ENCODE results near the gene NATD1.

Gene NATD1

GRCh38 chr17:21209511-21210175 is 43.6 kb downstream of the NATD1 start:
- DNase-seq (ENCODE audit: low read depth) = no peak
- no peak overlapping the region for H3K4me3 ChIP-seq (ENCODE audit: low read length)
- TF ChIP-seq CTCF (IDR thresholded peaks at IDR 0.05; ENCODE audit: insufficient read depth, low read depth, low read length, missing control alignments) = no peak

DNA sequence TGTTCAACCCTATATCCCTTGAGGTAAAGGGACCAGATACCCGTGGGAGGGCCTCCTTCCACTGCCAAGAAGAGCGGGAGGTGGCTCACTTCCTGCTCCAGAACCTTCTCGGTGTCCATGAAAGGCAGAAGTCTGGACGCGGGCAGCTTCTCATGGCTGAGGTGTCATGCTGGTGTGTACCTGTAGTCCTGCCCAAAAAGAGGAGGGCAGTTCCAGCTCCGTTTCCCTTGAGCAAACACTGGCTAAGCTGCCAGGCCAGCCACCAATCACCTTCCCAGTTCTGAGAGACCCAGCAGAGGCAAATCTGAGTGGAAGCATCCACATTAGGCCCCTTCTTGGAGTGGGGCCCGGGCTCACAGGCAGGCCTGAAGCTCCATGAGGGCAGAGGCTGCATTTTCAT is 44.9 kb downstream of the NATD1 start:
- no peak for DNase-seq (ENCODE audit: low read depth)
- no peak for TF ChIP-seq CTCF (IDR thresholded peaks at IDR 0.05; ENCODE audit: insufficient read depth, low read depth, low read length, missing control alignments)
- H3K4me3 ChIP-seq (ENCODE audit: low read length) = no peak overlapping the region

GRCh38 chr17:21204935-21205334 is 48.3 kb downstream of the NATD1 start:
- H3K4me3 ChIP-seq (ENCODE audit: low read length) = no peak overlapping the region
- no peak for TF ChIP-seq CTCF (IDR thresholded peaks at IDR 0.05; ENCODE audit: insufficient read depth, low read depth, low read length, missing control alignments)
- DNase-seq (ENCODE audit: low read depth) = no peak

GRCh38 chr17:21202512-21202911 is 50.7 kb downstream of the NATD1 start:
- no peak overlapping the region for H3K4me3 ChIP-seq (ENCODE audit: low read length)
- no peak for DNase-seq (ENCODE audit: low read depth)
- no peak for TF ChIP-seq CTCF (IDR thresholded peaks at IDR 0.05; ENCODE audit: insufficient read depth, low read depth, low read length, missing control alignments)

- TF ChIP-seq CTCF (IDR thresholded peaks at IDR 0.05; ENCODE audit: insufficient read depth, low read depth, low read length, missing control alignments) = no peak
- no peak for DNase-seq (ENCODE audit: low read depth)
- H3K4me3 ChIP-seq (ENCODE audit: low read length) = no peak overlapping the region
These were observed 51.3 kb downstream of the NATD1 start for GRCh38 chr17:21201874-21202273.

DNA sequence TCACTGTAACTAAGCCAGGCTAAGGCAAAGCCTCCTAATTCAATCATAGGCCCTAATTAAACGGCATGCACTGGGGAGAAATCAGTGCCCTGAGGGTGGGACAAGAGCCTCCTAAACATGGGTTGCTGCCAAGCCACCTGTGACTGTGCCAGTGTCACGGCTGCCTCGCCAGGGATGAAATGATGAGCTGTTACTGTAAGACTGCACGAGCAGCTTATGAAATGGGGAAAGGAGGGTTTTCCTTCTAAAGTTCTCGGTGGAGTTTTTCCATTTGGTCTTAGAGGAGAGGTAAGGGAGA is 52.0 kb downstream of the NATD1 start:
- TF ChIP-seq CTCF (IDR thresholded peaks at IDR 0.05; ENCODE audit: insufficient read depth, low read depth, low read length, missing control alignments) = no peak
- peak; percentile 51 for DNase-seq (ENCODE audit: low read depth)
- H3K4me3 ChIP-seq (ENCODE audit: low read length) = no peak overlapping the region

GRCh38 chr17:21200590-21201297 is 52.5 kb downstream of the NATD1 start:
- DNase-seq (ENCODE audit: low read depth) = peak; percentile 57
- TF ChIP-seq CTCF (IDR thresholded peaks at IDR 0.05; ENCODE audit: insufficient read depth, low read depth, low read length, missing control alignments) = no peak
- H3K4me3 ChIP-seq (ENCODE audit: low read length) = no peak overlapping the region

All from epithelial cell of esophagus (primary cell).